ENCODE measurements around the gene ANKMY2. TPM values are rescaled to one million over a fixed set of nuclear protein-coding genes. Genes with fewer than 3 reads are reported as not detected.
A peak's percentile ranks its signal among the peaks of the same experiment; 100 is the strongest.
"Not testable (repeated sequence)": the region's sequence is repeated elsewhere in the genome, so short reads cannot be mapped to it uniquely, and the experiment has no call there.

Gene ANKMY2
- total RNA-seq: 10 to 100 TPM in 1 of 2 donors, 1 to 10 TPM in 1; 9.7 to 12.0 TPM

- DNase-seq (ENCODE audit: low spot score in 2 of 2) (peak; percentile 89 to 96), ATAC-seq (peak; percentile 91 to 93)
- peaks cover 37 to 49% of the 10 kb centered on the region in 2 donors for H3K36me3 Mint-ChIP-seq
- no peaks in the 10 kb centered on the region for H3K9me3 Mint-ChIP-seq
- H3K27ac Mint-ChIP-seq: peak within 1 kb of the TSS; percentile 87 to 99
Observed at GRCh38 chr7:16645593-16646471, at the start of gene ANKMY2, which contains the start of gene BZW2. Gene ANKMY2, minus strand, starts transcription at chr7:16645754. Its CDS starts 181 bp downstream, at chr7:16645573. Gene BZW2, plus strand, starts transcription at chr7:16646181. Its CDS starts 19,263 bp downstream, at chr7:16665444.

DNA sequence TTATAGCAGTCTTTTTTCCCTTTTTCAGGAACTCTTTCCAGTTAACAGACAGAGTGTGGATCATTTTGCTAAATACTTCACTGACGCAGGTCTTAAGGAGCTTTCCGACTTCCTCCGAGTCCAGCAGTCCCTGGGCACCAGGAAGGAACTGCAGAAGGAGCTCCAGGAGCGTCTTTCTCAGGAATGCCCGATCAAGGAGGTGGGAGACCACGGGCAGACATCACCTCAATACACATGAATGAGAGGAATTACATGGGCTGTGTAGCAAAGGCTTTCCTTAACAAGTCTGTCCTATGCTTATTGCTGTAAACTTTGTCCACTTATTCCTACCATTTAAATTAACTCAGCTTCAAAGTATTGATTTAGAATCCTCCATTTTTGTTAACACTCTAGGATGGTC is 49.3 kb upstream of the ANKMY2 start:
- ATAC-seq (no peak), DNase-seq (ENCODE audit: low spot score in 2 of 2) (no peak)
- H3K27ac Mint-ChIP-seq: no peak overlapping the region
- H3K9me3 Mint-ChIP-seq: no peaks in the 10 kb centered on the region
- peaks cover 33 to 47% of the 10 kb centered on the region in 2 donors for H3K36me3 Mint-ChIP-seq

GRCh38 chr7:16693601-16694318 is 48.2 kb upstream of the ANKMY2 start:
- Mint-ChIP-seq H3K27ac (no peak overlapping the region), H3K36me3 (peaks cover 26 to 43% of the 10 kb centered on the region in 2 donors), H3K9me3 (no peaks in the 10 kb centered on the region)
- DNase-seq (ENCODE audit: low spot score in 2 of 2): no peak
- ATAC-seq: no peak

GRCh38 chr7:16691241-16691640 is 45.7 kb upstream of the ANKMY2 start:
- no peak for DNase-seq (ENCODE audit: low spot score in 2 of 2)
- Mint-ChIP-seq H3K9me3 (no peaks in the 10 kb centered on the region), H3K36me3 (peaks cover 10 to 34% of the 10 kb centered on the region in 2 donors)

GRCh38 chr7:16688249-16688648 is 42.7 kb upstream of the ANKMY2 start:
- H3K27ac Mint-ChIP-seq: no peak overlapping the region
- H3K36me3 Mint-ChIP-seq: peaks cover 18 to 44% of the 10 kb centered on the region in 2 donors
- ATAC-seq (peak; percentile 29 to 37), DNase-seq (ENCODE audit: low spot score in 2 of 2) (no peak)
- no peaks in the 10 kb centered on the region for H3K9me3 Mint-ChIP-seq

More at GRCh38 chr7:16691241-16691640, 45.7 kb upstream of the ANKMY2 start:
- ATAC-seq: no peak
- no peak overlapping the region for H3K27ac Mint-ChIP-seq

- Mint-ChIP-seq H3K36me3 (peaks cover 18 to 43% of the 10 kb centered on the region in 2 donors), H3K27ac (peak overlapping the region in 1 of 2 donors; percentile 72), H3K9me3 (no peaks in the 10 kb centered on the region)
- DNase-seq (ENCODE audit: low spot score in 2 of 2) (no peak), ATAC-seq (no peak)
Observed at GRCh38 chr7:16685535-16685934, 40.0 kb upstream of the ANKMY2 start.

- no peak for ATAC-seq
Observed at GRCh38 chr7:16684935-16685334, 39.4 kb upstream of the ANKMY2 start.

GRCh38 chr7:16678645-16679566 is 33.4 kb upstream of the ANKMY2 start:
- peaks cover 21 to 55% of the 10 kb centered on the region in 2 donors for H3K36me3 Mint-ChIP-seq
- not testable (repeated sequence) for H3K9me3 Mint-ChIP-seq; H3K27ac Mint-ChIP-seq; DNase-seq (ENCODE audit: low spot score in 2 of 2); ATAC-seq

More at GRCh38 chr7:16684935-16685334, 39.4 kb upstream of the ANKMY2 start:
- Mint-ChIP-seq H3K36me3 (peaks cover 17 to 47% of the 10 kb centered on the region in 2 donors), H3K9me3 (no peaks in the 10 kb centered on the region), H3K27ac (peak overlapping the region; percentile 10 to 72)
- no peak for DNase-seq (ENCODE audit: low spot score in 2 of 2)

- Mint-ChIP-seq H3K9me3 (no peaks in the 10 kb centered on the region), H3K36me3 (peaks cover 21 to 50% of the 10 kb centered on the region in 2 donors), H3K27ac (no peak overlapping the region)
- ATAC-seq (no peak), DNase-seq (ENCODE audit: low spot score in 2 of 2) (no peak)
Observed at GRCh38 chr7:16677978-16678494, 32.5 kb upstream of the ANKMY2 start.

DNA sequence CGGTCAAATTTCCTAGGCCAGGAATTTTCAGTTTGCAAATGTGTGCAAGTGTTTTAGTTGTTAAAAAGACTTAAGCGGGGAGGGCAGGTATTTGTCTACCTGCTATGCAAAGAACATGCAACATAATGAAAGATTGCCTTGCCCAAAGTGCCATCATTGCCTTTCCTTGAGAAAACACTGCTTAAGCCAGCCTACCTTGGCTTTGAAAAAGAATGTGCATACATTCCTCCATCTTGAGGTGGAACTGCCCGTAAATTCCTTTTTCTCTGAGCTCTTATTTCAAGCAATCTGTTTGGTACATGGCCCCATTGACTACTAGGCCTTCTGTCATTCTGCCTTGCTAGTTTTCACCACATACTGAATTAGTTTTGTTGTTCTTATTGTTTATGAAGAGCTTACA is 29.7 kb upstream of the ANKMY2 start:
- DNase-seq (ENCODE audit: low spot score in 2 of 2): no peak
- ATAC-seq: no peak
- Mint-ChIP-seq H3K27ac (no peak overlapping the region), H3K36me3 (peaks cover 20 to 49% of the 10 kb centered on the region in 2 donors), H3K9me3 (peaks cover 0 to 12% of the 10 kb centered on the region in 2 donors)

GRCh38 chr7:16671811-16672210 is 26.3 kb upstream of the ANKMY2 start:
- no peak for DNase-seq (ENCODE audit: low spot score in 2 of 2)
- H3K27ac Mint-ChIP-seq: no peak overlapping the region
- H3K36me3 Mint-ChIP-seq: peaks cover 12 to 53% of the 10 kb centered on the region in 2 donors
- peaks cover 0 to 16% of the 10 kb centered on the region in 2 donors for H3K9me3 Mint-ChIP-seq
- no peak for ATAC-seq

GRCh38 chr7:16670731-16671344 is 25.3 kb upstream of the ANKMY2 start:
- DNase-seq (ENCODE audit: low spot score in 2 of 2): no peak
- peak overlapping the region in 1 of 2 donors; percentile 59 for H3K27ac Mint-ChIP-seq
- ATAC-seq: no peak
- H3K9me3 Mint-ChIP-seq: peaks cover 0 to 16% of the 10 kb centered on the region in 2 donors
- H3K36me3 Mint-ChIP-seq: peaks cover 11 to 51% of the 10 kb centered on the region in 2 donors

GRCh38 chr7:16670021-16670420 is 24.5 kb upstream of the ANKMY2 start:
- no peak for DNase-seq (ENCODE audit: low spot score in 2 of 2)
- H3K9me3 Mint-ChIP-seq: peaks cover 0 to 16% of the 10 kb centered on the region in 2 donors
- no peak overlapping the region for H3K27ac Mint-ChIP-seq
- H3K36me3 Mint-ChIP-seq: peaks cover 16 to 57% of the 10 kb centered on the region in 2 donors
- ATAC-seq: no peak

DNA sequence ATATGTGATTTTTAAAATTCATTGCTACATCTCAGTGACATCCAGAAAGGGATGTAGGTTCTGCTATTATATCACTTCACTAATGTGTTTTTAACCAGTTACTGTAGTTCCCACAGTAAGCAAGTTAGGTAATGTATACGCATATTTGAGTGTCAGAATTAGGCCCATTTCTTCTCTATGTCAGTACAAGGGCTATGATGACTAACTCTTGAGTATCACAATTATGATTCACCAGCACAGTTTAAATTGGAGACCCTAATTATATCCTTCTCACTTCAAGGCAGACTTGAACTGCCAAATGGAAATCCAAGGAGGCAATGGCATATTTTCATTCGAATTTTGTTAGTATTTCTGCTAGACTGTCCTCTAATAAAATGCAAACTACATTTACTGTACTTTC is 24.0 kb upstream of the ANKMY2 start:
- peaks cover 16 to 58% of the 10 kb centered on the region in 2 donors for H3K36me3 Mint-ChIP-seq
- H3K27ac Mint-ChIP-seq: no peak overlapping the region
- peaks cover 0 to 16% of the 10 kb centered on the region in 2 donors for H3K9me3 Mint-ChIP-seq
- DNase-seq (ENCODE audit: low spot score in 2 of 2) (no peak), ATAC-seq (peak in 1 of 2 donors; percentile 50)

DNA sequence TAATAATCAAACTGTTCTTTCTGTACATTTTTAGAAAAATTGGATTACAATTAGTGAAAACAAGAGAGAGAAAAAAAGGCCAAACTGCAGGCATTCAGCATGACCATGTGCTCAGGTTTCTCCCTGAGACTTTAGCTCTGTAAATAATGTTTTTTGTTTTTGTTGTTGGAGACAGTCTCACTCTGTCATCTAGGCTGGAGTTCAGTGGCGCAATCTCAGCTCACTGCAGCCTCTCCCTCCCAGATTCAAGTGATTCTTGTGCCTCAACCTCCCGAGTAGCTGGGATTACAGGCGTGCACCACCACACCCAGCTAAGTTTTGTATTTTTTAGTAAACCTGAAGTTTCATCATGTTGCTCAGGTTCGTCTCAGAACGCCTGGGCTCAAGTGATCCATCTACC is 23.4 kb upstream of the ANKMY2 start:
- H3K27ac Mint-ChIP-seq: no peak overlapping the region
- H3K9me3 Mint-ChIP-seq: peaks cover 0 to 16% of the 10 kb centered on the region in 2 donors
- no peak for DNase-seq (ENCODE audit: low spot score in 2 of 2)
- no peak for ATAC-seq
- peaks cover 16 to 64% of the 10 kb centered on the region in 2 donors for H3K36me3 Mint-ChIP-seq
